Coronary artery (tissue), 2 donors: Measurements from ENCODE around the gene CNTD1.

Source experiments
- DNase-seq: peaks from one replicate; pipeline ENCODE4 v3.0.0-alpha.2; 2017; ENCODE audit warnings: low spot score
- H3K27ac ChIP-seq, 2 donors: fragments of 200-600 bp; sonication (generic); one replicate each; pipeline ENCODE4 v1.5.1; 2016 to 2019
- H3K4me3 ChIP-seq: fragments of 200-600 bp; sonication (generic); 2 replicates; pipeline ENCODE4 v1.5.1; 2016; ENCODE audit warnings: mild to moderate bottlenecking, moderate library complexity
- TF ChIP-seq, protein P1 (sequence below): fragments of 200-600 bp; sonication (generic); IDR thresholded peaks from one replicate; pipeline ENCODE4 v1.5.1; 2019; ENCODE audit warnings: antibody characterized with exemption

CNTD1 gene

DNA sequence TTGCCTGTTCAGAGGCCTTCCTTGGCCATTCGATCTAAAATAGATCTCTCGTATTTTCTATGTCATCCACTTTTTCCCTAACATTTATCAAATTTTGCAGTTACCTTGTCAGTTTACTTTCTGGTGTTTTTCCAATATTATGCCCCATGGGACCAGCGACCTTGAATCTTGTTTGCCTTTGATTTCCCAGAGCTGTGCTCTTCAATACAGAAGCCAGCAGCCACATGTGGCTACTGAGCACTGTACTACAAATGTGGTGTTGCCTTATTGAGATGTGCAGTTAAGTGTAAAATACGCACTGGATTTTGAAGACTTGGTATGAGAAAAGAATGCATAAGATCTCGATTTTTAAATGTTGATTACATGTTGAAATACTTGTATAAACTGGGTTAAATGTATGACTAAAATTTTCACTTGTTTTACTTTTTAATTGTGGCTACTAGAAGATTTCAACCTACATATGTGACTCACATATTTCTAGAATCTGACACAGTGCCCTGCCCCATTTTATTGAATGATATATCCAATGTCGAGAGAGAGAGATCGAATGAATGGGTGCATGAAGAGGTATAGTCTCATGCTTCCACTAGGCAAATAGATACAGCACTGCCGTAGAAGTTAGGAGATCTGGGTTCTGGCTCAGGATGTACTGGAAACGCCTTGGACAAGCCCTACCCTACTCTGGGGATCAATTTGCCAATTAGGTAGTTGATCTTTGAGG, 33.7 kb downstream of the CNTD1 start:
- Histone ChIP-seq H3K4me3 (peak overlapping the region; percentile 81), H3K27ac (peak overlapping the region; percentile 84 to 86)
- TF ChIP-seq, protein P1, sequence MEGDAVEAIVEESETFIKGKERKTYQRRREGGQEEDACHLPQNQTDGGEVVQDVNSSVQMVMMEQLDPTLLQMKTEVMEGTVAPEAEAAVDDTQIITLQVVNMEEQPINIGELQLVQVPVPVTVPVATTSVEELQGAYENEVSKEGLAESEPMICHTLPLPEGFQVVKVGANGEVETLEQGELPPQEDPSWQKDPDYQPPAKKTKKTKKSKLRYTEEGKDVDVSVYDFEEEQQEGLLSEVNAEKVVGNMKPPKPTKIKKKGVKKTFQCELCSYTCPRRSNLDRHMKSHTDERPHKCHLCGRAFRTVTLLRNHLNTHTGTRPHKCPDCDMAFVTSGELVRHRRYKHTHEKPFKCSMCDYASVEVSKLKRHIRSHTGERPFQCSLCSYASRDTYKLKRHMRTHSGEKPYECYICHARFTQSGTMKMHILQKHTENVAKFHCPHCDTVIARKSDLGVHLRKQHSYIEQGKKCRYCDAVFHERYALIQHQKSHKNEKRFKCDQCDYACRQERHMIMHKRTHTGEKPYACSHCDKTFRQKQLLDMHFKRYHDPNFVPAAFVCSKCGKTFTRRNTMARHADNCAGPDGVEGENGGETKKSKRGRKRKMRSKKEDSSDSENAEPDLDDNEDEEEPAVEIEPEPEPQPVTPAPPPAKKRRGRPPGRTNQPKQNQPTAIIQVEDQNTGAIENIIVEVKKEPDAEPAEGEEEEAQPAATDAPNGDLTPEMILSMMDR, result no peak
- DNase-seq, result peak; percentile 11

DNA sequence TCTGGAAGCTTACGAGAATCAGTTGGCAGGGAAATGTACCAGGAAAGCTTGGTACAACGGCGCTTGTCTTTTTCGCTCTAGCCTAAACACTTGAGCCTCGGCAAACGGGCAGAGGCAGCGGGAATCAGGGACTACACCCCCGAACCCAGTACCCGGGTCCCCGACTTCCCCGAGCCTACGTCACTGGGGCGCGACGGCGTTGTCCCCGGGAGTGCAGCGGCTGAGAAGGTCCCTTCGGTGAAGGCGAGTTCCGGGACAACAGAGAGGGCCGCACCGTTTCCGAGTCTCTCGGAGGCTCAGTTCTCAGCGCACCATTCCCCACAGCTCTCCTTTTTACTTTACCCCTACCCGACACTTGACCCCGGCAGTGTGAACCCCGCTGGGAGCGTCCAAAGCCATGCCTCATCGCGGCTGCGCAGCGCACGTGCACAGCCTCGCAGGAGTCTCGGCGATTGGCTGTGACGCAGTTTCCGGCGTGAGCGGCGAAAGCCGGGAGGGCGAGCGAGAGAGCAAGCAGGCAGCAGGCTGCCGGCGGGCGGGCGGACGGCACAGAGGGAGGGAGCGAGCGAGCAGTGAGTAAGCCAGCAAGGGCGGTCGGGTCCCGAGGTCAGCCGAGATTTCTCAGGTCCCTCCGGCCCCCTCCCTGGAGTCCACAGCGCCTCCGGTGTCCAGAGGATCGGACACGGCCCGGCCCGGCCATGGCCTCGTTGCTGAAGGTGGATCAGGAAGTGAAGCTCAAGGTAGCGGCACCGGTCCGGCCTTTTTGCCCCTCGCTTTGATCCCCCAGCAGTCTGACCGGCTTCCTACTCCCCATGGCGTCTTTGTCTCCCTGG, 34.5 kb downstream of the CNTD1 start, which contains the start of gene PSME3:
Gene PSME3 (plus strand): TSS at position 464 of the 833 bp plus-strand sequence. CDS start 235 bp downstream, at position 699.
- TF ChIP-seq, protein P1, result no peak
- peak within 1 kb of the TSS; percentile 84 to 86 for H3K27ac ChIP-seq
- DNase-seq, result peak; percentile 94
- peak within 1 kb of the TSS; percentile 81 for H3K4me3 ChIP-seq

DNA sequence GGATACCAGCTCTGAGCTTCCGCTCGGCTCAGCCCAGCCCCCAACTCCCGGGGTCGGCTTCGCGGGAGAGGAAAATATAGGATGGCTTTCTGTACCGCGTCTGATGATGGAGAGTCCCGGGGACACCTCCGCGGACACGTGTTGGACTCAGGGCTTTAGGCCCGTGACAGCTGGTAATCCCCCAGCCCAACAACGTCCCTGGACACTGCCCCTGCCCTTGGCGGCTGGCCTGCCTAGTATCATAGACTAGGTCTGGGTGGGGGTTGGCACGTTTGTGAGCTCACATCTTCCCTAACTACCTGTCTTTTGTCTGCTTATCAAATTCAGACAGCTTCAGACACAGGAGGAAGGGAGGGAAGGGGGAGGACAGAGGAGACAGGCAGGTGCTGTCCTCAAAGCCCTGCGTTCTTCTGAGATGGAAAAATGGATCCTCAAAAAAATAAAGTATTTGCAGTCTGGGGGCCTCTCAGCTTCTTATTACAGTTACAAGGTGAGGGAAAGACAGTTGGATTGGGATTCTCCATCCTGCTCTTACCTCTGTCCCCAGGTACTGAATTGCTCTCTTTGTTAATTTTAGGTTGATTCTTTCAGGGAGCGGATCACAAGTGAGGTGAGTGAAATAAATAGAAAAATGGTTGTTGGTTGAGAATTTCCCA, 35.2 kb downstream of the CNTD1 start:
- TF ChIP-seq, protein P1, result no peak
- H3K27ac ChIP-seq, result peak overlapping the region; percentile 84 to 86
- peak overlapping the region; percentile 81 for H3K4me3 ChIP-seq
- peak; percentile 72 for DNase-seq

DNA sequence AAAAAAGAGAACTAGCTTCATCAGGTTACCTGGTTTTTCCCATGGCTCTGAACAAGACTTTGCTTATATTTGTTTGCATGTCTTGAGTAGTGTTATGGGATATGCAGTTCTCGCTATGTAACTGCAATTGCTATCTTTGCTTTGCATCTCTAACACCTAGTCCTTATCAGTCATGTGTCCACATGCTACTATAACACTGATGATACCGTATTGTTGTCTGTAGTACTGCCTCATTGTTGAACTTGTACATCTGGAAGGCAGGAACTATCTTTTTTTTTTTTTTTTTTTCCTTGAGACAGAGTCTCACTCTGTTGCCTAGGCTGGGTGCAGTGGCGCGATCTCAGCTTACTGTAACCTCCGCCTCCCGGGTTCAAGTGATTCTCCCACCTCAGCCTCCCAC, 37.1 kb downstream of the CNTD1 start:
- Histone ChIP-seq H3K4me3 (no peak overlapping the region), H3K27ac (no peak overlapping the region)
- TF ChIP-seq, protein P1, result no peak
- no peak for DNase-seq

DNA sequence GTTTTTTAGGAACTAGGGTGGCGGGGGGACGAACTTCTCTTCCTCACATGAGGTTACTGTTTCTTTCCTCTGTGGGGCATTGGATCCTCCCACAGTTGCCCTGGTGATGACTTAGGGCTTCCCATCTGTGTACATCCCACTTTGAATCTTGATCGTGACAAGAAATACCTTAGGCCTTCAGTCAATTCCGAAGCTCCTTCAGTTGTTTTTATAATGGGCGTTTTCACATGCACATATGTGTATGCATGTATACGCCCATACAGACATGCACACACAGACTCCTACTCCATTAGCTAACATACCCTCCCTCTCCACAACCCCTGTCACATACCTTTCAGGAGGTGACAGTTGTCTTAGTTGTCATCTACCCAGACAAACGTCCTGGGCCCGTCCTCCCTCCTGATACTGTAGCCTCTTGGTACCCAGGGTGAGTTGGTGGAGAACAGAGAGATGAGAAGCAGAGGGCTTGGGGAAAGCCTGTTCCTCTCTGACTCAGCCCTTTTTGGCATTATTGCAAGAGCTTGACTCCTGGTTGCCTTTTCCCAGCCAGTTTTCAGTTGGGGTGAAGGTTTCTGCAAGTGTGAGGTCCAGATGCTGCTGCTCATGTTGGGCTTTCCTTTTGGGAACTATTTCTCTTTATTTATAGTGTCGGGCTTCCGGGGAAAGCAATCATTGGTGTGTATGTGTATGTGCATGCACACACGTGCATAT, 43.5 kb downstream of the CNTD1 start:
- DNase-seq, result peak; percentile 29
- no peak overlapping the region for H3K4me3 ChIP-seq
- no peak overlapping the region for H3K27ac ChIP-seq
- TF ChIP-seq, protein P1, result no peak

DNA sequence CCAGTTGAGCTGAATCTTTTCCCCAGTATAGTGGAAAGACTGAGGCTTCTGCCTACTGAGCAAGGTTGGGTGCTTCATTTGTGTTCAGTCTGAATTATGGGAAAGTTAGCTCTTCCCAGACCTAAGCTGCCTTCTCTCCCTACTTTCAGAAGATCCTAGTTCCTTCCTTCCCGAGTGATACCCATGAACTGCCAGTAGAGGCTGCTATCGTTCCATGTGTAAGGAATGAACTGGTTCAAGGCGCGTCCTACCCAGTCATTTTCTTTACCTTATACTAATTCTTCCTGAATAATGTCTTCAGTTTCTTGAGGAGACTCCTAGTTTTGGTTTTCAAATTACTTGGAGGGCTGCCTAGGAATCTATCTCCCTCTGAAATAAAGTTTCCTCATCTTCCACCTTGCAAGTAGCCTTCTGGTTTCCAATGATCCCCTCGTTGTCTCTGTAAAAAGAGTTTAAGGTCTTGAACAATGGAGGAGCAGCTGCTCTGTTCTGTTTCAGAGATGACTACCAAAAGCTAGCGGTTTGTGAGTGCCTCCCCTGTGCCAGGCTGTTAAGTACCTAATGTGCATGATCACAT, 44.8 kb downstream of the CNTD1 start:
- H3K27ac ChIP-seq, result peak overlapping the region in 1 of 2 donors; percentile 49
- no peak overlapping the region for H3K4me3 ChIP-seq
- DNase-seq, result no peak
- TF ChIP-seq, protein P1, result peak; percentile 87
